HepG2 (cell line): ENCODE data around the gene HIC1. TPM values are rescaled to one million over a fixed set of nuclear protein-coding genes. Genes with fewer than 3 reads are reported as not detected.

Experiments used
- CTCF ChIP-seq: sonication (generic); formaldehyde crosslinking; IDR thresholded peaks from 2 replicates; pipeline ENCODE4 v1.5.0; 2020; ENCODE audit warnings: mild to moderate bottlenecking, missing genetic modification reagents, moderate library complexity
- GATAD1 ChIP-seq: IDR thresholded peaks from 2 replicates; pipeline ENCODE4 v1.6.1; 2016; ENCODE audit warnings: missing genetic modification reagents, missing compliant biosample characterization
- HNF1B ChIP-seq: sonication (generic); formaldehyde crosslinking; IDR thresholded peaks from 2 replicates; pipeline ENCODE4 v1.5.1; 2020; ENCODE audit warnings: mild to moderate bottlenecking, moderate library complexity, missing genetic modification reagents
- KMT2B ChIP-seq: IDR thresholded peaks from 2 replicates; pipeline ENCODE4 v1.6.1; 2016; ENCODE audit warnings: missing genetic modification reagents, missing compliant biosample characterization
- PHF21A ChIP-seq: sonication (generic); formaldehyde crosslinking; IDR thresholded peaks from 2 replicates; pipeline ENCODE4 v1.5.0; 2020; ENCODE audit warnings: mild to moderate bottlenecking, missing genetic modification reagents
- SAP130 ChIP-seq: IDR thresholded peaks from 2 replicates; pipeline ENCODE4 v1.6.1; 2016; ENCODE audit warnings: low read depth
- SATB2 ChIP-seq: sonication (generic); formaldehyde crosslinking; IDR thresholded peaks from 2 replicates; pipeline ENCODE4 v1.5.0; 2020; ENCODE audit warnings: missing genetic modification reagents
- STAG1 ChIP-seq: sonication (generic); formaldehyde crosslinking; IDR thresholded peaks from 2 replicates; pipeline ENCODE4 v1.4.0; 2020; ENCODE audit warnings: missing genetic modification reagents
- THAP8 ChIP-seq: sonication (generic); formaldehyde crosslinking; IDR thresholded peaks from 2 replicates; pipeline ENCODE4 v1.5.1; 2020; ENCODE audit warnings: missing genetic modification reagents, mild to moderate bottlenecking, borderline replicate concordance
- YY1 ChIP-seq: IDR thresholded peaks from 2 replicates; pipeline ENCODE4 v1.6.1; 2011; ENCODE audit warnings: low read length, low read depth, moderate library complexity, mild to moderate bottlenecking; ENCODE audit not compliant: insufficient read depth, insufficient replicate concordance
- ZBTB21 ChIP-seq: sonication (generic); formaldehyde crosslinking; IDR thresholded peaks from 2 replicates; pipeline ENCODE4 v1.4.0; 2020; ENCODE audit warnings: missing genetic modification reagents
- ZFP1 ChIP-seq: IDR thresholded peaks from 2 replicates; pipeline ENCODE4 v1.6.1; 2016
- ZFY ChIP-seq: sonication (generic); formaldehyde crosslinking; IDR thresholded peaks from 2 replicates; pipeline ENCODE4 v1.4.0; 2020; ENCODE audit warnings: missing genetic modification reagents
- ZKSCAN8 ChIP-seq: IDR thresholded peaks from 2 replicates; pipeline ENCODE4 v1.6.1; 2016; ENCODE audit warnings: borderline replicate concordance, missing genetic modification reagents, missing compliant biosample characterization
- ZNF234 ChIP-seq: sonication (generic); formaldehyde crosslinking; conservative IDR thresholded peaks from 2 replicates; pipeline ENCODE4 v1.5.1; 2020; ENCODE audit warnings: mild to moderate bottlenecking, missing genetic modification reagents
- ZNF605 ChIP-seq: sonication (generic); formaldehyde crosslinking; IDR thresholded peaks from 2 replicates; pipeline ENCODE4 v1.8.0; 2022; ENCODE audit warnings: mild to moderate bottlenecking, missing genetic modification reagents
- ZNF614 ChIP-seq: IDR thresholded peaks from 2 replicates; pipeline ENCODE4 v1.6.1; 2018; ENCODE audit warnings: missing biosample characterization, missing genetic modification reagents, inconsistent platforms, borderline replicate concordance
- ZNF7 ChIP-seq: IDR thresholded peaks from 2 replicates; pipeline ENCODE4 v1.6.1; 2016; ENCODE audit warnings: missing biosample characterization, missing genetic modification reagents
- ZNF850 ChIP-seq: sonication (generic); formaldehyde crosslinking; conservative IDR thresholded peaks from 2 replicates; pipeline ENCODE4 v1.9.0; 2021; ENCODE audit warnings: mild to moderate bottlenecking, missing genetic modification reagents
- polyA plus RNA-seq, 8 experiments: library from polyadenylated mRNA; depleted of rRNA in 3 of 8; stranded (reverse) in 7 of 8; unstranded in 1 of 8; fragments of >200 nt; fragmentation: Illumina TruSeq in 4 of 8; extraction: Trizol in 4 of 8; gene quantifications; 2 replicates each; pipeline versions ENCODE4 v1.2.1 to v1.2.3, GENCODE V29; 2011 to 2016; ENCODE audit warnings: low read depth in 4 of 8, missing spikeins in 1 of 8, mixed read lengths in 1 of 8; ENCODE audit not compliant: insufficient read depth in 1 of 8
- total RNA-seq, 5 experiments: library from RNA; depleted of rRNA; stranded (reverse); fragments of >200 nt; fragmentation: Illumina TruSeq; extraction: Trizol; gene quantifications; 2 replicates each; pipeline ENCODE4 v1.2.3, GENCODE V29; 2016; ENCODE audit warnings: low read depth in 1 of 5
- TF ChIP-seq, protein P1 (sequence below): sonication (generic); formaldehyde crosslinking; IDR thresholded peaks from 2 replicates; pipeline ENCODE4 v1.4.0; 2020; ENCODE audit warnings: missing genetic modification reagents, mild to moderate bottlenecking, borderline replicate concordance
- TF ChIP-seq, protein P2 (sequence below): sonication (generic); formaldehyde crosslinking; IDR thresholded peaks from 2 replicates; pipeline ENCODE4 v1.9.0; 2021; ENCODE audit warnings: missing genetic modification reagents, borderline replicate concordance
- TF ChIP-seq, protein P3 (sequence below): sonication (generic); formaldehyde crosslinking; IDR thresholded peaks from 2 replicates; pipeline ENCODE4 v1.4.0; 2020; ENCODE audit warnings: missing genetic modification reagents

HIC1 gene
- total and polyA plus RNA-seq, 2 of the 13 experiments (the other 11 are each of a cell fraction or from before 2014, with no cell fraction given): 0.04 to 0.31 TPM

DNA sequence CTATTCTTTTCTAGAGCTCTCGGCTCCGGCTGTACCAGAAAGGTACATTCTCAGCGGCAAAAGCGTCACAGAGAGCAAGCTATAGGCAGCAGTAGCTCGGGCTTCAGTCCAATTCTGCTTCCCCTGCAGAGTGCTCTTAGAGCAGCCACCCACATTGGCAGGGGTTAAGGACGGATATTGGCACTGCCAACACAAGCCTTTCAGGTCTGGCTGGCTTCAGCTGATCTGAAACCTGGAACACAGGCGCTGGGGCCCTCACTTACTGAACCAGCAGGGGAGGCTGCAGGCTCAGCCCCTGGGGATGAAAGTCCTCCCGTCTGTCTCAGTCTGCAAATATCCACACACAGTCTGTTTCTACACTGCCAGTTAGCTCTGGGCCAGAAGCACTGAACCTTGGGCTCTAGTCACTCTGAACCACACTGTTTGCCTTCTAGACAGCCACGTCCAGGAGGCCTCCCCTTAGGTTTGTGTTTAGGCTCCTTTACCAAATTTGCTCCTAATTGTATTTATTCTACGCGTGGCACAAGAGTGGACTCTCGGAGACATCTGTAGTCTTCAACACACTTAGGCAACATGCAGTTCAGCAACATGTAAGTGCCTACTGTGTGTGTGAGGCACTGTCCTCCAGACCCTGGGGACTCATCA lies 40.1 kb downstream of the HIC1 start (continued):
- peak; percentile 74; the same call in 1 of the 2 replicates for TF ChIP-seq HNF1B (CRISPR knock-in tag)
- peak; percentile 97 for TF ChIP-seq STAG1
- peak; percentile 87; the same call in 1 of the 2 replicates for TF ChIP-seq ZNF614 (CRISPR knock-in tag)
- TF ChIP-seq, protein P1, sequence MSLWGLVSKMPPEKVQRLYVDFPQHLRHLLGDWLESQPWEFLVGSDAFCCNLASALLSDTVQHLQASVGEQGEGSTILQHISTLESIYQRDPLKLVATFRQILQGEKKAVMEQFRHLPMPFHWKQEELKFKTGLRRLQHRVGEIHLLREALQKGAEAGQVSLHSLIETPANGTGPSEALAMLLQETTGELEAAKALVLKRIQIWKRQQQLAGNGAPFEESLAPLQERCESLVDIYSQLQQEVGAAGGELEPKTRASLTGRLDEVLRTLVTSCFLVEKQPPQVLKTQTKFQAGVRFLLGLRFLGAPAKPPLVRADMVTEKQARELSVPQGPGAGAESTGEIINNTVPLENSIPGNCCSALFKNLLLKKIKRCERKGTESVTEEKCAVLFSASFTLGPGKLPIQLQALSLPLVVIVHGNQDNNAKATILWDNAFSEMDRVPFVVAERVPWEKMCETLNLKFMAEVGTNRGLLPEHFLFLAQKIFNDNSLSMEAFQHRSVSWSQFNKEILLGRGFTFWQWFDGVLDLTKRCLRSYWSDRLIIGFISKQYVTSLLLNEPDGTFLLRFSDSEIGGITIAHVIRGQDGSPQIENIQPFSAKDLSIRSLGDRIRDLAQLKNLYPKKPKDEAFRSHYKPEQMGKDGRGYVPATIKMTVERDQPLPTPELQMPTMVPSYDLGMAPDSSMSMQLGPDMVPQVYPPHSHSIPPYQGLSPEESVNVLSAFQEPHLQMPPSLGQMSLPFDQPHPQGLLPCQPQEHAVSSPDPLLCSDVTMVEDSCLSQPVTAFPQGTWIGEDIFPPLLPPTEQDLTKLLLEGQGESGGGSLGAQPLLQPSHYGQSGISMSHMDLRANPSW (CRISPR knock-in tag): no peak
- TF ChIP-seq KMT2B (CRISPR knock-in tag): peak; percentile 53; the same call in 1 of the 2 replicates
- TF ChIP-seq ZFY: peak; percentile 54; the same call in 1 of the 2 replicates
- TF ChIP-seq ZNF605: no peak
- no peak for TF ChIP-seq ZFP1
- peak; percentile 77 for TF ChIP-seq SAP130 (CRISPR knock-in tag)
- peak; percentile 85 for TF ChIP-seq PHF21A (CRISPR knock-in tag)
- no peak for TF ChIP-seq ZNF234 (CRISPR knock-in tag)
- peak; percentile 21 for TF ChIP-seq YY1
- TF ChIP-seq SATB2 (CRISPR knock-in tag): no peak
- TF ChIP-seq, protein P2, sequence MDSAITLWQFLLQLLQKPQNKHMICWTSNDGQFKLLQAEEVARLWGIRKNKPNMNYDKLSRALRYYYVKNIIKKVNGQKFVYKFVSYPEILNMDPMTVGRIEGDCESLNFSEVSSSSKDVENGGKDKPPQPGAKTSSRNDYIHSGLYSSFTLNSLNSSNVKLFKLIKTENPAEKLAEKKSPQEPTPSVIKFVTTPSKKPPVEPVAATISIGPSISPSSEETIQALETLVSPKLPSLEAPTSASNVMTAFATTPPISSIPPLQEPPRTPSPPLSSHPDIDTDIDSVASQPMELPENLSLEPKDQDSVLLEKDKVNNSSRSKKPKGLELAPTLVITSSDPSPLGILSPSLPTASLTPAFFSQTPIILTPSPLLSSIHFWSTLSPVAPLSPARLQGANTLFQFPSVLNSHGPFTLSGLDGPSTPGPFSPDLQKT (CRISPR knock-in tag): no peak
- TF ChIP-seq ZNF850: no peak
- no peak for TF ChIP-seq THAP8
- peak; percentile 42; the same call in 1 of the 2 replicates for TF ChIP-seq GATAD1 (CRISPR knock-in tag)
- no peak for TF ChIP-seq ZNF7 (CRISPR knock-in tag)
- TF ChIP-seq, protein P3, sequence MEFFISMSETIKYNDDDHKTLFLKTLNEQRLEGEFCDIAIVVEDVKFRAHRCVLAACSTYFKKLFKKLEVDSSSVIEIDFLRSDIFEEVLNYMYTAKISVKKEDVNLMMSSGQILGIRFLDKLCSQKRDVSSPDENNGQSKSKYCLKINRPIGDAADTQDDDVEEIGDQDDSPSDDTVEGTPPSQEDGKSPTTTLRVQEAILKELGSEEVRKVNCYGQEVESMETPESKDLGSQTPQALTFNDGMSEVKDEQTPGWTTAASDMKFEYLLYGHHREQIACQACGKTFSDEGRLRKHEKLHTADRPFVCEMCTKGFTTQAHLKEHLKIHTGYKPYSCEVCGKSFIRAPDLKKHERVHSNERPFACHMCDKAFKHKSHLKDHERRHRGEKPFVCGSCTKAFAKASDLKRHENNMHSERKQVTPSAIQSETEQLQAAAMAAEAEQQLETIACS: no peak
- no peak for TF ChIP-seq ZBTB21 (CRISPR knock-in tag)
- peak; percentile 98 for TF ChIP-seq CTCF (CRISPR knock-in tag)
- peak; percentile 80; the same call in 1 of the 2 replicates for TF ChIP-seq ZKSCAN8
